ENCODE results near the gene GPHN. TPM values are rescaled to one million over a fixed set of nuclear protein-coding genes. Genes with fewer than 3 reads are reported as not detected.

GPHN gene
- total RNA-seq, 2 experiments from 2014 or later, result 10.0 to 10.7 TPM

GRCh38 chr14:67045440-67045839 lies 537.5 kb downstream of the GPHN start:
- no peak for TF ChIP-seq CTCF (IDR thresholded peaks at IDR 0.05)
- ChIA-PET POLR2A (no interaction called here), CTCF (no interaction called here)
- intact Hi-C loops (cut with DNase I, micrococcal nuclease), result no loop called here
- DNase-seq, result no peak
- Histone ChIP-seq H3K4me1 (ENCODE audit: insufficient read depth, low read length) (no peaks in the 10 kb centered on the region), H3K4me3 (ENCODE audit: low read length) (no peak overlapping the region), H3K9me3 (ENCODE audit: control insufficient read depth in 1 of 2, insufficient read depth in 1 of 2, low read length in 2 of 2) (no peaks in the 10 kb centered on the region), H3K27ac (ENCODE audit: low read depth in 1 of 2, low read length in 2 of 2) (no peak overlapping the region), H3K27me3 (ENCODE audit: control insufficient read depth in 1 of 2, insufficient read depth in 2 of 2, low read length in 2 of 2) (no peaks in the 10 kb centered on the region), H3K36me3 (ENCODE audit: insufficient read depth, low read length) (no peaks in the 10 kb centered on the region)
- ATAC-seq (ENCODE audit: poor library complexity), result no peak
- Mint-ChIP-seq H3K36me3 (ENCODE audit: low read depth) (peaks cover 20% of the 10 kb centered on the region), H3K4me3 (no peak overlapping the region), H3K4me1 (ENCODE audit: low read depth) (no peaks in the 10 kb centered on the region), H3K9me3 (peaks cover 2% of the 10 kb centered on the region), H3K27ac (no peak overlapping the region), H3K27me3 (no peaks in the 10 kb centered on the region)

GRCh38 chr14:67050896-67051295 lies 542.9 kb downstream of the GPHN start:
- no peak for ATAC-seq (ENCODE audit: poor library complexity)
- no peaks in the 10 kb centered on the region for H3K4me1 Mint-ChIP-seq (ENCODE audit: low read depth)
- CTCF ChIA-PET, result no interaction called here
- peaks cover 17% of the 10 kb centered on the region for H3K36me3 Mint-ChIP-seq (ENCODE audit: low read depth)
- H3K4me3 ChIP-seq (ENCODE audit: low read length), result no peak overlapping the region
- intact Hi-C loops (cut with DNase I, micrococcal nuclease), result no loop called here
- no peaks in the 10 kb centered on the region for H3K4me1 ChIP-seq (ENCODE audit: insufficient read depth, low read length)
- TF ChIP-seq CTCF (IDR thresholded peaks at IDR 0.05), result no peak
- no peak for DNase-seq
- no peak overlapping the region for H3K27ac Mint-ChIP-seq
- H3K9me3 Mint-ChIP-seq, result peaks cover 15% of the 10 kb centered on the region
- peaks cover 5 to 6% of the 10 kb centered on the region in 2 experiments for H3K9me3 ChIP-seq (ENCODE audit: control insufficient read depth in 1 of 2, insufficient read depth in 1 of 2, low read length in 2 of 2)
- no peak overlapping the region for H3K27ac ChIP-seq (ENCODE audit: low read depth in 1 of 2, low read length in 2 of 2)
- H3K27me3 Mint-ChIP-seq, result no peaks in the 10 kb centered on the region
- POLR2A ChIA-PET, result no interaction called here
- H3K4me3 Mint-ChIP-seq, result no peak overlapping the region
- H3K36me3 ChIP-seq (ENCODE audit: insufficient read depth, low read length), result no peaks in the 10 kb centered on the region
- H3K27me3 ChIP-seq (ENCODE audit: control insufficient read depth in 1 of 2, insufficient read depth in 2 of 2, low read length in 2 of 2), result no peaks in the 10 kb centered on the region

- no peaks in the 10 kb centered on the region for H3K4me1 ChIP-seq (ENCODE audit: insufficient read depth, low read length)
- no peaks in the 10 kb centered on the region for H3K27me3 ChIP-seq (ENCODE audit: control insufficient read depth in 1 of 2, insufficient read depth in 2 of 2, low read length in 2 of 2)
- H3K9me3 ChIP-seq (ENCODE audit: control insufficient read depth in 1 of 2, insufficient read depth in 1 of 2, low read length in 2 of 2), result peaks cover 5 to 8% of the 10 kb centered on the region in 2 experiments
- no peak for TF ChIP-seq CTCF (IDR thresholded peaks at IDR 0.05)
- no peak overlapping the region for H3K27ac Mint-ChIP-seq
- ATAC-seq (ENCODE audit: poor library complexity) (no peak), DNase-seq (no peak)
- H3K27ac ChIP-seq (ENCODE audit: low read depth in 1 of 2, low read length in 2 of 2), result no peak overlapping the region
- no peaks in the 10 kb centered on the region for H3K4me1 Mint-ChIP-seq (ENCODE audit: low read depth)
- POLR2A ChIA-PET, result no interaction called here
- H3K27me3 Mint-ChIP-seq, result no peaks in the 10 kb centered on the region
- H3K9me3 Mint-ChIP-seq, result peaks cover 8% of the 10 kb centered on the region
- H3K4me3 Mint-ChIP-seq, result no peak overlapping the region
- CTCF ChIA-PET, result no interaction called here
- no peaks in the 10 kb centered on the region for H3K36me3 ChIP-seq (ENCODE audit: insufficient read depth, low read length)
- H3K4me3 ChIP-seq (ENCODE audit: low read length), result no peak overlapping the region
- H3K36me3 Mint-ChIP-seq (ENCODE audit: low read depth), result peaks cover 15% of the 10 kb centered on the region
- intact Hi-C loops (cut with DNase I, micrococcal nuclease), result no loop called here
Observed at GRCh38 chr14:67056684-67057083, 548.7 kb downstream of the GPHN start.
